ENCODE measurements around the gene PDZK1IP1.

DNA sequence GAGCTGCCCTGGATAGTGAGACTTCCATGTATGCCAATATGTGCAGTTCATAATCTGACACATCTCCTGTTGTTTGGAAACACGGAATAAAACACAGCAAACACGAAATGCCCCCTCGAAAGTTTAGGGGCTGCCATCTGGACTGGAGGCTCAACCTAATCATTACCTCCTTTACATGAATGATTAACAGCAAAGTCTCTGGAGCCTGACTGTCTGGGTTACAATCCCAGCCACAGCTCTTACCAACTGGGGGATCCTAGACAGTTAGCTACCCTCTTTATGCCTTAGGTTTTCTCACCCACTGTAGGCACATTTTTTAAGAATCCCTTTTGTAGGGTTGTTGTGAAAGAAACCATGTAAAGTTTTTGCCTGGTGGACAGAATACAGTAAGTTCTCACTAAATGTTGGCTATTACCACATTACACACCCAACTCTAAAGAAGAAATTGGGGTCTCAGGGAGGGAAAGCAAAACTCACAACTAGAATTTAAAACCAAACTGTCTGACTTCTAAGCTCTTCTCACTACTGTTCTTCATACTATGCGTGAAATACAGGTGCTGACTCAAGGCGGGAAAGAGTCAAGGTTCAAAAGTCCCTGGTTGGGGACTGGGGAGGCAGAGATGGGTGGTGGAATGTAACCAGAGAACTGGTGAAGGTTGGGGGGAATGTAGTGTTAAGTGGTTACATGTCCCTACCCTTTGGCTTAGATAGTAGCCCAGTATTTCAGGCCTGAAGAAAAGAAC lies 28.4 kb downstream of the PDZK1IP1 start:
- TF ChIP-seq, protein P1, sequence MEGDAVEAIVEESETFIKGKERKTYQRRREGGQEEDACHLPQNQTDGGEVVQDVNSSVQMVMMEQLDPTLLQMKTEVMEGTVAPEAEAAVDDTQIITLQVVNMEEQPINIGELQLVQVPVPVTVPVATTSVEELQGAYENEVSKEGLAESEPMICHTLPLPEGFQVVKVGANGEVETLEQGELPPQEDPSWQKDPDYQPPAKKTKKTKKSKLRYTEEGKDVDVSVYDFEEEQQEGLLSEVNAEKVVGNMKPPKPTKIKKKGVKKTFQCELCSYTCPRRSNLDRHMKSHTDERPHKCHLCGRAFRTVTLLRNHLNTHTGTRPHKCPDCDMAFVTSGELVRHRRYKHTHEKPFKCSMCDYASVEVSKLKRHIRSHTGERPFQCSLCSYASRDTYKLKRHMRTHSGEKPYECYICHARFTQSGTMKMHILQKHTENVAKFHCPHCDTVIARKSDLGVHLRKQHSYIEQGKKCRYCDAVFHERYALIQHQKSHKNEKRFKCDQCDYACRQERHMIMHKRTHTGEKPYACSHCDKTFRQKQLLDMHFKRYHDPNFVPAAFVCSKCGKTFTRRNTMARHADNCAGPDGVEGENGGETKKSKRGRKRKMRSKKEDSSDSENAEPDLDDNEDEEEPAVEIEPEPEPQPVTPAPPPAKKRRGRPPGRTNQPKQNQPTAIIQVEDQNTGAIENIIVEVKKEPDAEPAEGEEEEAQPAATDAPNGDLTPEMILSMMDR (conservative IDR thresholded peaks at IDR 0.05; ENCODE audit: low read length): no peak
- no peak for TF ChIP-seq EZH2phosphoT487 (IDR thresholded peaks at IDR 0.05; ENCODE audit: borderline replicate concordance)
